ENCODE data around the gene BAG1.

GRCh38 chr9:33227741-33228140 lies 36.8 kb downstream of the BAG1 start:
- no peak for TF ChIP-seq CTCF (IDR thresholded peaks at IDR 0.05; ENCODE audit: low read depth, low read length, poor library complexity, severe bottlenecking)
- TF ChIP-seq EZH2phosphoT487 (IDR thresholded peaks at IDR 0.05; ENCODE audit: borderline replicate concordance, low read length) = no peak
